GM12892 (cell line): ENCODE data around the gene CD38.

Experiments
- POLR2A ChIP-seq: IDR thresholded peaks from 2 replicates; pipeline ENCODE4 v1.6.1; 2011; ENCODE audit warnings: low read depth, low read length, control low read depth
- POLR2AphosphoS5 ChIP-seq: IDR thresholded peaks from 2 replicates; pipeline ENCODE4 v1.6.1; 2011; ENCODE audit warnings: low read depth, low read length, control low read depth

DNA sequence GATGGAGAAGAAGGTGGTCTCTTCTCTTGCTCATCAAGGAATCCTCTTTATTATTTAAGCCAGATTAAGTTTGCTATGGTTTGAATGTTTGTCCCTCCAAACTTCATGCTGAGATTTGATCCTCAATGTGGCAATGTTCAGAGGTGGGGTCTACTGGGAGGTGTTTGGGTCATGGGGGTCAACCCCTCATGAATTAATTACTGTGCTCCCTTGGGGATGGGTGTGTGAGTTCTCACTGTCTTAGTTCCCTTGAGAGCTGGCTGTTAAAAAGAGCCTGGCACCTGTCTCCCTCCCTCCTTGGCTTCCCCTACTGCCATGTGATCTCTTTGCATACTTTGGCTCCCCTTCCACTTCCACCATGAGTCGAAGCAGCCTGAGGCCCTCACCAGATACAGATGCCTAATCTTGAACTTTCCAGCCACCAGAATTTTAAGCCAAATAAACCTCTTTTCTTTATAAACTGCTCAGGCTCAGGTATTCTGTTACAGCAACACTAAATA, 36.0 kb upstream of the CD38 start:
- no peak for TF ChIP-seq POLR2A
- TF ChIP-seq POLR2AphosphoS5: no peak
